ENCODE data around the gene TMEM132C. TPM values are rescaled to one million over a fixed set of nuclear protein-coding genes. Genes with fewer than 3 reads are reported as not detected.

Gene TMEM132C
- total RNA-seq, 1 donor from 2014 or later: 61.8 TPM

- peaks cover 4% of the 10 kb centered on the region for H3K27me3 Mint-ChIP-seq
- H3K9me3 Mint-ChIP-seq: no peaks in the 10 kb centered on the region
- TF ChIP-seq, protein P1, sequence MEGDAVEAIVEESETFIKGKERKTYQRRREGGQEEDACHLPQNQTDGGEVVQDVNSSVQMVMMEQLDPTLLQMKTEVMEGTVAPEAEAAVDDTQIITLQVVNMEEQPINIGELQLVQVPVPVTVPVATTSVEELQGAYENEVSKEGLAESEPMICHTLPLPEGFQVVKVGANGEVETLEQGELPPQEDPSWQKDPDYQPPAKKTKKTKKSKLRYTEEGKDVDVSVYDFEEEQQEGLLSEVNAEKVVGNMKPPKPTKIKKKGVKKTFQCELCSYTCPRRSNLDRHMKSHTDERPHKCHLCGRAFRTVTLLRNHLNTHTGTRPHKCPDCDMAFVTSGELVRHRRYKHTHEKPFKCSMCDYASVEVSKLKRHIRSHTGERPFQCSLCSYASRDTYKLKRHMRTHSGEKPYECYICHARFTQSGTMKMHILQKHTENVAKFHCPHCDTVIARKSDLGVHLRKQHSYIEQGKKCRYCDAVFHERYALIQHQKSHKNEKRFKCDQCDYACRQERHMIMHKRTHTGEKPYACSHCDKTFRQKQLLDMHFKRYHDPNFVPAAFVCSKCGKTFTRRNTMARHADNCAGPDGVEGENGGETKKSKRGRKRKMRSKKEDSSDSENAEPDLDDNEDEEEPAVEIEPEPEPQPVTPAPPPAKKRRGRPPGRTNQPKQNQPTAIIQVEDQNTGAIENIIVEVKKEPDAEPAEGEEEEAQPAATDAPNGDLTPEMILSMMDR (conservative IDR thresholded peaks at IDR 0.05): no peak
- no peak overlapping the region for H3K4me3 Mint-ChIP-seq
- DNase-seq (ENCODE audit: extremely low spot score, unreplicated experiment): no peak
- peaks cover 27% of the 10 kb centered on the region for H3K4me1 Mint-ChIP-seq (ENCODE audit: unreplicated experiment)
- peaks cover 3% of the 10 kb centered on the region for H3K36me3 Mint-ChIP-seq
- no peak overlapping the region for H3K27ac Mint-ChIP-seq
Observed at GRCh38 chr12:128439796-128440195, 172.8 kb downstream of the TMEM132C start.

- no peak overlapping the region for H3K27ac Mint-ChIP-seq
- TF ChIP-seq, protein P1 (conservative IDR thresholded peaks at IDR 0.05): no peak
- peaks cover 3% of the 10 kb centered on the region for H3K36me3 Mint-ChIP-seq
- H3K9me3 Mint-ChIP-seq: peaks cover 3% of the 10 kb centered on the region
- peaks cover 39% of the 10 kb centered on the region for H3K4me1 Mint-ChIP-seq (ENCODE audit: unreplicated experiment)
- H3K4me3 Mint-ChIP-seq: peak overlapping the region; percentile 5
- peaks cover 12% of the 10 kb centered on the region for H3K27me3 Mint-ChIP-seq
- no peak for DNase-seq (ENCODE audit: extremely low spot score, unreplicated experiment)
Observed at GRCh38 chr12:128442096-128442495, 175.1 kb downstream of the TMEM132C start.

- Mint-ChIP-seq H3K36me3 (peaks cover 3% of the 10 kb centered on the region), H3K4me1 (ENCODE audit: unreplicated experiment) (peaks cover 40% of the 10 kb centered on the region), H3K27ac (no peak overlapping the region), H3K27me3 (peaks cover 12% of the 10 kb centered on the region), H3K4me3 (no peak overlapping the region), H3K9me3 (peaks cover 3% of the 10 kb centered on the region)
- DNase-seq (ENCODE audit: extremely low spot score, unreplicated experiment): no peak
- TF ChIP-seq, protein P1 (conservative IDR thresholded peaks at IDR 0.05): no peak
Observed at GRCh38 chr12:128444598-128444997, 177.6 kb downstream of the TMEM132C start.

- H3K27me3 Mint-ChIP-seq: peaks cover 12% of the 10 kb centered on the region
- TF ChIP-seq, protein P1 (conservative IDR thresholded peaks at IDR 0.05): no peak
- H3K4me1 Mint-ChIP-seq (ENCODE audit: unreplicated experiment): peaks cover 42% of the 10 kb centered on the region
- DNase-seq (ENCODE audit: extremely low spot score, unreplicated experiment): no peak
- no peak overlapping the region for H3K27ac Mint-ChIP-seq
- H3K36me3 Mint-ChIP-seq: peaks cover 3% of the 10 kb centered on the region
- H3K9me3 Mint-ChIP-seq: peaks cover 3% of the 10 kb centered on the region
- no peak overlapping the region for H3K4me3 Mint-ChIP-seq
Observed at GRCh38 chr12:128445415-128446127, 178.6 kb downstream of the TMEM132C start.

- Mint-ChIP-seq H3K27me3 (peaks cover 15% of the 10 kb centered on the region), H3K9me3 (peaks cover 3% of the 10 kb centered on the region), H3K4me1 (ENCODE audit: unreplicated experiment) (peaks cover 40% of the 10 kb centered on the region), H3K36me3 (peaks cover 12% of the 10 kb centered on the region), H3K4me3 (no peak overlapping the region), H3K27ac (peak overlapping the region; percentile 70)
- DNase-seq (ENCODE audit: extremely low spot score, unreplicated experiment): no peak
- TF ChIP-seq, protein P1 (conservative IDR thresholded peaks at IDR 0.05): no peak
Observed at GRCh38 chr12:128449146-128449894, 182.3 kb downstream of the TMEM132C start.

Measured in type B pancreatic cell (in vitro differentiated cells).